IMR-90 (cell line): ENCODE data around the gene ADGRF5. TPM values are rescaled to one million over a fixed set of nuclear protein-coding genes. Genes with fewer than 3 reads are reported as not detected.

ENCODE experiments used
- ATAC-seq: fragments of 200-7000 bp; cut with Tn5 transposase; 2 replicates; pipeline ENCODE4 v1.9.1; 2020; ENCODE audit warnings: low read depth, mild to moderate bottlenecking, moderate library complexity
- BruUV-seq: library from RNA; stranded (reverse); fragments of 400-500 nt; replicated peaks from 2 replicates; lab custom pipeline; 2021; lab: Mats Ljungman, UMichigan
- CTCF ChIA-PET: fragments of 300-600 bp; formaldehyde crosslinking; extraction: SDS; loops from one replicate; lab custom pipeline; 2021; ENCODE audit warnings: antibody characterized with exemption; lab: Yijun Ruan, JAX
- POLR2A ChIA-PET: fragments of 300-600 bp; sonication (Branson Sonifier 250); formaldehyde crosslinking; loops from one replicate; lab custom pipeline; 2022; ENCODE audit warnings: antibody characterized with exemption; ENCODE audit not compliant: unreplicated experiment; lab: Charles Lee
- DNase-seq: peaks from one replicate; pipeline ENCODE4 v3.0.0; 2013
- H2AFZ ChIP-seq: replicated peaks from 2 replicates; pipeline ENCODE3; 2013; ENCODE audit warnings: low read length, mild to moderate bottlenecking; ENCODE audit not compliant: poor library complexity
- H2AK5ac ChIP-seq: 2 replicates; pipeline ENCODE4 v1.6.1; 2013; ENCODE audit warnings: low read depth, low read length, inconsistent platforms
- H2AK9ac ChIP-seq: replicated peaks from 2 replicates; pipeline ENCODE3; 2013; ENCODE audit warnings: mild to moderate bottlenecking, low read depth, low read length, moderate library complexity; ENCODE audit not compliant: poor library complexity
- H2BK120ac ChIP-seq: 2 replicates; pipeline ENCODE4 v1.6.1; 2013; ENCODE audit warnings: low read depth, low read length, inconsistent platforms
- H2BK15ac ChIP-seq: 3 replicates; pipeline ENCODE4 v1.6.1; 2013; ENCODE audit warnings: low read depth, low read length, inconsistent platforms
- H2BK20ac ChIP-seq: 2 replicates; pipeline ENCODE4 v1.6.1; 2013; ENCODE audit warnings: low read depth, mild to moderate bottlenecking, inconsistent platforms, low read length, moderate library complexity
- H2BK5ac ChIP-seq: 2 replicates; pipeline ENCODE4 v1.6.1; 2013; ENCODE audit warnings: mild to moderate bottlenecking, low read depth, low read length, inconsistent platforms; ENCODE audit not compliant: poor library complexity, severe bottlenecking
- H3K14ac ChIP-seq: replicated peaks from 2 replicates; pipeline ENCODE4 v1.6.1; 2013; ENCODE audit warnings: low read depth, low read length, inconsistent platforms
- H3K18ac ChIP-seq: 2 replicates; pipeline ENCODE4 v1.6.1; 2013; ENCODE audit warnings: low read depth, low read length, control low read depth
- H3K23ac ChIP-seq: 2 replicates; pipeline ENCODE4 v1.6.1; 2013; ENCODE audit warnings: low read depth, low read length, inconsistent platforms
- H3K27ac ChIP-seq: 2 replicates; pipeline ENCODE4 v1.5.1; 2013; ENCODE audit warnings: mild to moderate bottlenecking, control low read depth, low read length; ENCODE audit not compliant: insufficient read depth
- H3K27me3 ChIP-seq: 2 replicates; pipeline ENCODE4 v1.6.1; 2013; ENCODE audit warnings: low read length; ENCODE audit not compliant: control insufficient read depth, insufficient read depth
- H3K36me3 ChIP-seq: 2 replicates; pipeline ENCODE4 v1.6.1; 2013; ENCODE audit warnings: low read length, mixed read lengths; ENCODE audit not compliant: control insufficient read depth, insufficient read depth
- H3K4ac ChIP-seq: 2 replicates; pipeline ENCODE4 v1.6.1; 2013; ENCODE audit warnings: low read depth, low read length, inconsistent platforms
- H3K4me1 ChIP-seq: 2 replicates; pipeline ENCODE4 v1.6.1; 2013; ENCODE audit warnings: low read length, mixed read lengths; ENCODE audit not compliant: control insufficient read depth, insufficient read depth
- H3K4me2 ChIP-seq: 2 replicates; pipeline ENCODE4 v1.6.1; 2013; ENCODE audit warnings: low read depth, mild to moderate bottlenecking, control low read depth, low read length, moderate library complexity
- H3K4me3 ChIP-seq: 2 replicates; pipeline ENCODE4 v1.5.1; 2013; ENCODE audit warnings: low read depth, mild to moderate bottlenecking, control low read depth, low read length, moderate library complexity; ENCODE audit not compliant: insufficient read depth
- H3K56ac ChIP-seq: 2 replicates; pipeline ENCODE4 v1.6.1; 2013; ENCODE audit warnings: low read length, inconsistent platforms; ENCODE audit not compliant: insufficient read depth; ENCODE audit errors: extremely low read depth
- H3K79me1 ChIP-seq, 2 experiments: 2 replicates each; pipeline ENCODE4 v1.6.1; 2013; ENCODE audit warnings: low read length in 2 of 2, inconsistent platforms in 1 of 2, low read depth in 1 of 2
- H3K9ac ChIP-seq: 2 replicates; pipeline ENCODE4 v1.6.1; 2013; ENCODE audit warnings: low read depth, low read length, control low read depth
- H3K9me1 ChIP-seq: 2 replicates; pipeline ENCODE4 v1.6.1; 2013; ENCODE audit warnings: low read length, inconsistent platforms; ENCODE audit not compliant: insufficient read depth
- H3K9me3 ChIP-seq: 2 replicates; pipeline ENCODE4 v1.6.1; 2013; ENCODE audit warnings: low read length; ENCODE audit not compliant: control insufficient read depth, insufficient read depth
- H4K20me1 ChIP-seq: 2 replicates; pipeline ENCODE4 v1.6.1; 2013; ENCODE audit warnings: low read length, inconsistent platforms; ENCODE audit not compliant: insufficient read depth
- H4K5ac ChIP-seq: 2 replicates; pipeline ENCODE4 v1.6.1; 2013; ENCODE audit warnings: mild to moderate bottlenecking, low read depth, low read length, control low read depth
- H4K8ac ChIP-seq, 2 experiments: 2 replicates each; pipeline ENCODE4 v1.6.1; 2013; ENCODE audit warnings: low read depth in 2 of 2, low read length in 2 of 2, control low read depth in 1 of 2, inconsistent platforms in 1 of 2
- H4K91ac ChIP-seq: 2 replicates; pipeline ENCODE4 v1.6.1; 2013; ENCODE audit warnings: low read depth, low read length, inconsistent platforms; ENCODE audit not compliant: insufficient read depth
- CEBPB ChIP-seq: IDR thresholded peaks from 2 replicates; pipeline ENCODE4 v1.6.1; 2012; ENCODE audit warnings: low read depth, low read length, improper control_type of control experiment
- FOS ChIP-seq: fragments of 150-350 bp; IDR thresholded peaks from 2 replicates; pipeline ENCODE4 v1.6.1; 2016; ENCODE audit warnings: low read depth, low read length
- MAFK ChIP-seq: IDR thresholded peaks from 2 replicates; pipeline ENCODE4 v1.6.1; 2012; ENCODE audit warnings: low read depth, low read length, improper control_type of control experiment
- MXI1 ChIP-seq: IDR thresholded peaks from 2 replicates; pipeline ENCODE4 v1.6.1; 2012; ENCODE audit warnings: low read depth, mild to moderate bottlenecking, low read length, moderate library complexity, borderline replicate concordance
- POLR2A ChIP-seq: IDR thresholded peaks from 2 replicates; pipeline ENCODE4 v1.6.1; 2012; ENCODE audit warnings: mild to moderate bottlenecking, low read depth, low read length
- RFX5 ChIP-seq: IDR thresholded peaks from 2 replicates; pipeline ENCODE4 v1.8.0; 2012; ENCODE audit warnings: low read depth, mild to moderate bottlenecking, low read length, moderate library complexity
- SMC3 ChIP-seq: fragments of 150-350 bp; IDR thresholded peaks from 2 replicates; pipeline ENCODE4 v1.6.1; 2016; ENCODE audit warnings: low read depth, mild to moderate bottlenecking, antibody characterized with exemption, low read length, moderate library complexity
- WGBS, 2 experiments: methylation state at CpG; one replicate each; pipeline versions ENCODE4 v1.1.5 to v1.1.7; 2013; ENCODE audit warnings: missing lambda C conversion rate in 2 of 2; ENCODE audit not compliant: insufficient read length in 1 of 2; ENCODE audit errors: extremely low coverage in 2 of 2; 5-methylcytosine and 5-hydroxymethylcytosine counted together
- dilution Hi-C: fragments of 300-500 bp; cut with HindIII; formaldehyde crosslinking; loops from one replicate; pipeline ENCODE4 v1.14.3; 2018; ENCODE audit warnings: low sequenced_read_pairs; ENCODE audit not compliant: unreplicated experiment
- in situ Hi-C: fragments of 300-500 bp; cut with MboI; formaldehyde crosslinking; loops from 3 replicates; pipeline ENCODE4 v1.14.3; 2019; ENCODE audit warnings: low sequenced_read_pairs, inconsistent platforms, mixed read lengths
- intact Hi-C: fragments of 100-400 bp; cut with micrococcal nuclease; formaldehyde crosslinking; loops from 2 replicates; pipeline ENCODE4 v1.10.0; 2022
- polyA plus RNA-seq, 3 experiments: library from polyadenylated mRNA; depleted of rRNA; stranded (reverse); fragments of >200 nt; gene quantifications; 2 replicates each; pipeline ENCODE4 v1.2.3, GENCODE V29; 2012; ENCODE audit warnings: low replicate concordance in 1 of 3
- total RNA-seq: library from RNA; depleted of rRNA; stranded (reverse); fragments of >200 nt; gene quantifications from 2 replicates; pipeline ENCODE4 v1.2.3, GENCODE V29; 2012
- TF ChIP-seq, protein P1 (sequence below): fragments of 150-350 bp; IDR thresholded peaks from 2 replicates; pipeline ENCODE4 v1.6.1; 2016; ENCODE audit warnings: low read depth, mild to moderate bottlenecking, low read length, moderate library complexity, borderline replicate concordance

ADGRF5 gene
- total and polyA plus RNA-seq, 2 of the 4 experiments (the other 2 are of a cell fraction): not detected

DNA sequence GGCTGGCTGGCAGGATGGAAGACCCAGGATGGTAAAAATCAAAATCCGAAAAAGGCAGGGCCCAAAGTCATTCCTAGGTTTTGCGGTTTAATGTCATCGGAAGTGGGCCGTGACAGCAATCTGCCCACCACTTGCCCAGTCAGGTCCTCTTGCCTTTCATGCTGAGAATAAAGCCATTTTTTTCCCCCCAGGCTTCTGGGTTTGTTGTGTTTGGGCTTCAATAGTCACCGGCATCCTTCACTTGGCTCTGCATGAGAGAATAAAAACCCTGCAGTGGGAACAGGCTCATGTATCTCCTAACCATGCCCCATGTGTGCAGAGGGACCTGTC, 72.4 kb downstream of the ADGRF5 start:
- POLR2A ChIA-PET: no interaction called here
- Histone ChIP-seq H3K56ac (no peak overlapping the region), H2BK15ac (no peak overlapping the region), H3K4ac (no peak overlapping the region), H3K36me3 (no peaks in the 10 kb centered on the region), H2BK120ac (no peak overlapping the region), H3K4me3 (no peak overlapping the region), H4K91ac (no peak overlapping the region), H3K79me1 (no peaks in the 10 kb centered on the region), H3K9ac (no peak overlapping the region), H3K9me1 (no peaks in the 10 kb centered on the region), H3K27me3 (peaks cover 2% of the 10 kb centered on the region; the same call in 1 of the 2 replicates), H3K27ac (no peak overlapping the region), H2AK5ac (no peak overlapping the region), H2AK9ac (no peak overlapping the region), H3K14ac (no peak overlapping the region), H2BK5ac (no peak overlapping the region), H4K8ac (no peak overlapping the region), H4K20me1 (no peaks in the 10 kb centered on the region), H2BK20ac (no peak overlapping the region), H3K4me2 (no peak overlapping the region), H3K9me3 (no peaks in the 10 kb centered on the region), H4K5ac (no peak overlapping the region), H3K18ac (no peak overlapping the region), H2AFZ (no peak overlapping the region), H3K23ac (no peak overlapping the region), H3K4me1 (no peaks in the 10 kb centered on the region)
- ATAC-seq: no peak
- dilution Hi-C loops (no loop called here), in situ Hi-C loops (loop anchor here (10.0 to 25.0 kb wide), 2 partner anchors 195 to 463 kb away; partner anchors contain the start of genes ADGRF1 and TNFRSF21), intact Hi-C loops (loop anchor here (1.0 to 5.0 kb wide), 3 partner anchors 142 to 463 kb away; no protein-coding TSS in a partner anchor)
- TF ChIP-seq CEBPB (no peak), FOS (no peak), MAFK (no peak), MXI1 (no peak), SMC3 (no peak), RFX5 (no peak), POLR2A (no peak)
- TF ChIP-seq, protein P1, sequence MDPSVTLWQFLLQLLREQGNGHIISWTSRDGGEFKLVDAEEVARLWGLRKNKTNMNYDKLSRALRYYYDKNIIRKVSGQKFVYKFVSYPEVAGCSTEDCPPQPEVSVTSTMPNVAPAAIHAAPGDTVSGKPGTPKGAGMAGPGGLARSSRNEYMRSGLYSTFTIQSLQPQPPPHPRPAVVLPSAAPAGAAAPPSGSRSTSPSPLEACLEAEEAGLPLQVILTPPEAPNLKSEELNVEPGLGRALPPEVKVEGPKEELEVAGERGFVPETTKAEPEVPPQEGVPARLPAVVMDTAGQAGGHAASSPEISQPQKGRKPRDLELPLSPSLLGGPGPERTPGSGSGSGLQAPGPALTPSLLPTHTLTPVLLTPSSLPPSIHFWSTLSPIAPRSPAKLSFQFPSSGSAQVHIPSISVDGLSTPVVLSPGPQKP: no peak
- no peak for DNase-seq
- CTCF ChIA-PET: interaction anchor here (0.6 to 2.0 kb wide), 9 partner anchors 11 to 539 kb away, joined by 3 to 11 read pairs (median 3); no protein-coding TSS in a partner anchor
- WGBS, 2 experiments: 52% methylated on average over 3 of the region's 5 CpGs; no CpG with 5 or more reads in 1 of the 2 experiments
- BruUV-seq: no TSS peak
